H9 (cell line): ENCODE data around the gene SCAF1. TPM values are rescaled to one million over a fixed set of nuclear protein-coding genes. Genes with fewer than 3 reads are reported as not detected.
A peak's percentile ranks its signal among the peaks of the same experiment; 100 is the strongest.

Source experiments
- DNase-seq: peaks from one replicate; pipeline ENCODE4 v3.0.0-alpha.2; 2017
- H2AFZ ChIP-seq: one replicate; pipeline ENCODE4 v1.6.1; 2013; ENCODE audit warnings: mild to moderate bottlenecking, low read length, control low read depth, moderate library complexity
- H2AK5ac ChIP-seq: 2 replicates; pipeline ENCODE4 v1.6.1; 2013; ENCODE audit warnings: low read length, control low read depth, mixed read lengths; ENCODE audit not compliant: insufficient read length
- H2BK120ac ChIP-seq: one replicate; pipeline ENCODE4 v1.6.1; 2013; ENCODE audit warnings: low read depth, mild to moderate bottlenecking, low read length, control low read depth, inconsistent platforms; ENCODE audit not compliant: poor library complexity, severe bottlenecking
- H2BK12ac ChIP-seq: 2 replicates; pipeline ENCODE4 v1.6.1; 2013; ENCODE audit warnings: low read length, control low read depth, mixed read lengths, low read depth; ENCODE audit not compliant: insufficient read length
- H2BK15ac ChIP-seq: 2 replicates; pipeline ENCODE4 v1.6.1; 2013; ENCODE audit warnings: low read depth, low read length, control low read depth
- H2BK20ac ChIP-seq: one replicate; pipeline ENCODE4 v1.6.1; 2013; ENCODE audit warnings: low read depth, mild to moderate bottlenecking, low read length, control low read depth, inconsistent platforms; ENCODE audit not compliant: poor library complexity, severe bottlenecking
- H2BK5ac ChIP-seq: 2 replicates; pipeline ENCODE4 v1.6.1; 2013; ENCODE audit warnings: low read length, control low read depth, mixed read lengths; ENCODE audit not compliant: insufficient read length
- H3K14ac ChIP-seq: 2 replicates; pipeline ENCODE4 v1.6.1; 2013; ENCODE audit warnings: low read length, control low read depth; ENCODE audit not compliant: insufficient read depth
- H3K18ac ChIP-seq: 2 replicates; pipeline ENCODE4 v1.6.1; 2013; ENCODE audit warnings: low read depth, mild to moderate bottlenecking, mixed read lengths, low read length, control low read depth; ENCODE audit not compliant: insufficient read length
- H3K23ac ChIP-seq: 2 replicates; pipeline ENCODE4 v1.6.1; 2013; ENCODE audit warnings: low read length, control low read depth, mixed read lengths, low read depth; ENCODE audit not compliant: insufficient read length
- H3K23me2 ChIP-seq: 2 replicates; pipeline ENCODE4 v1.6.1; 2013; ENCODE audit warnings: low read depth, mild to moderate bottlenecking, mixed read lengths, low read length, control low read depth; ENCODE audit not compliant: insufficient read length, poor library complexity, severe bottlenecking
- H3K27ac ChIP-seq: 2 replicates; pipeline ENCODE4 v1.5.1; 2013; ENCODE audit warnings: low read length, control low read depth, mixed read lengths, low read depth; ENCODE audit not compliant: insufficient read length
- H3K27me3 ChIP-seq: 2 replicates; pipeline ENCODE4 v1.6.1; 2013; ENCODE audit warnings: low read length, control low read depth, inconsistent platforms; ENCODE audit not compliant: insufficient read depth
- H3K4ac ChIP-seq: 2 replicates; pipeline ENCODE4 v1.6.1; 2013; ENCODE audit warnings: low read depth, mild to moderate bottlenecking, control low read depth, inconsistent platforms, low read length, moderate library complexity
- H3K4me1 ChIP-seq: 2 replicates; pipeline ENCODE4 v1.6.1; 2013; ENCODE audit warnings: low read length, control low read depth, inconsistent platforms; ENCODE audit not compliant: insufficient read depth
- H3K4me2 ChIP-seq: 2 replicates; pipeline ENCODE4 v1.6.1; 2013; ENCODE audit warnings: low read length, control low read depth, mixed read lengths; ENCODE audit not compliant: insufficient read length, insufficient read depth
- H3K56ac ChIP-seq: 2 replicates; pipeline ENCODE4 v1.6.1; 2013; ENCODE audit warnings: low read depth, mild to moderate bottlenecking, mixed read lengths, low read length, control low read depth; ENCODE audit not compliant: insufficient read length
- H3K79me1 ChIP-seq: 2 replicates; pipeline ENCODE4 v1.6.1; 2013; ENCODE audit warnings: low read depth, mild to moderate bottlenecking, moderate library complexity, low read length, control low read depth, inconsistent platforms; ENCODE audit not compliant: insufficient read depth, poor library complexity, severe bottlenecking
- H3K79me2 ChIP-seq: 2 replicates; pipeline ENCODE4 v1.6.1; 2013; ENCODE audit warnings: low read length, control low read depth, inconsistent platforms; ENCODE audit not compliant: insufficient read depth
- H3K9ac ChIP-seq: 2 replicates; pipeline ENCODE4 v1.6.1; 2013; ENCODE audit warnings: low read length, control low read depth, mixed read lengths; ENCODE audit not compliant: insufficient read length; ENCODE audit errors: extremely low read depth
- H3K9me3 ChIP-seq: one replicate; pipeline ENCODE4 v1.6.1; 2013; ENCODE audit warnings: low read depth, low read length, inconsistent platforms; ENCODE audit not compliant: control insufficient read depth
- H3T11ph ChIP-seq: one replicate; pipeline ENCODE4 v1.6.1; 2013; ENCODE audit warnings: mild to moderate bottlenecking, low read length, control low read depth, inconsistent platforms
- H4K20me1 ChIP-seq: one replicate; pipeline ENCODE4 v1.6.1; 2013; ENCODE audit not compliant: control insufficient read depth, insufficient read length, insufficient read depth
- H4K5ac ChIP-seq: 2 replicates; pipeline ENCODE4 v1.6.1; 2013; ENCODE audit warnings: low read depth, mild to moderate bottlenecking, mixed read lengths, low read length, control low read depth; ENCODE audit not compliant: insufficient read length
- H4K8ac ChIP-seq: replicated peaks from 2 replicates; pipeline ENCODE4 v1.6.1; 2013; ENCODE audit warnings: low read length, control low read depth, mixed read lengths, low read depth; ENCODE audit not compliant: insufficient read length
- H4K91ac ChIP-seq: 2 replicates; pipeline ENCODE4 v1.6.1; 2013; ENCODE audit warnings: low read depth, mild to moderate bottlenecking, moderate library complexity, mixed read lengths, low read length, control low read depth; ENCODE audit not compliant: insufficient read length
- H3K27ac Mint-ChIP-seq, 3 experiments: 2 replicates in 2 of 3; 3 replicates in 1 of 3; pipeline ENCODE4 v1.8.0; 2020 to 2021; ENCODE audit warnings: mixed read lengths in 3 of 3, mild to moderate bottlenecking in 1 of 3, moderate library complexity in 1 of 3
- H3K27me3 Mint-ChIP-seq: 2 replicates; pipeline ENCODE4 v1.8.0; 2021; ENCODE audit warnings: low read depth, mild to moderate bottlenecking, moderate library complexity, mixed read lengths
- H3K36me3 Mint-ChIP-seq, 3 experiments: 2 replicates in 2 of 3; 3 replicates in 1 of 3; pipeline ENCODE4 v1.8.0; 2020 to 2021; ENCODE audit warnings: low read depth in 3 of 3, mixed read lengths in 3 of 3; ENCODE audit not compliant: insufficient read depth in 1 of 3
- H3K4me1 Mint-ChIP-seq, 2 experiments: 2 replicates each; pipeline ENCODE4 v1.8.0; 2020; ENCODE audit warnings: mixed read lengths in 2 of 2
- H3K4me3 Mint-ChIP-seq, 2 experiments: 2 replicates in 1 of 2; 3 replicates in 1 of 2; pipeline ENCODE4 v1.8.0; 2020 to 2021; ENCODE audit warnings: mild to moderate bottlenecking in 2 of 2, mixed read lengths in 2 of 2, moderate library complexity in 1 of 2
- H3K9me3 Mint-ChIP-seq, 2 experiments: 2 replicates in 1 of 2; 3 replicates in 1 of 2; pipeline ENCODE4 v1.8.0; 2020; ENCODE audit warnings: mild to moderate bottlenecking in 2 of 2, mixed read lengths in 2 of 2, moderate library complexity in 1 of 2
- CTCF ChIP-seq: fragments of 200-600 bp; sonication (generic); conservative IDR thresholded peaks from 3 replicates; pipeline ENCODE4 v1.8.0; 2021; ENCODE audit warnings: antibody characterized with exemption, mild to moderate bottlenecking
- WGBS: extraction: QIAGEN DNeasy Blood & Tissue Kit; methylation state at CpG from one replicate; pipeline ENCODE4 v1.1.7; 2013; ENCODE audit warnings: missing lambda C conversion rate, low lambda C conversion rate, mixed read lengths; ENCODE audit not compliant: insufficient read length; ENCODE audit errors: extremely low coverage; 5-methylcytosine and 5-hydroxymethylcytosine counted together
- total RNA-seq: library from RNA; stranded (reverse); gene quantifications from 2 replicates; pipeline ENCODE4 v1.2.1, GENCODE V29; 2021

SCAF1 gene
- total RNA-seq, 1 experiment from 2014 or later = 85.3 TPM

- H3K27me3 ChIP-seq = no peaks in the 10 kb centered on the region
- no CpG with 5 or more reads among the region's 19 CpGs for WGBS
- H3K9me3 ChIP-seq = no peaks in the 10 kb centered on the region
- H4K8ac ChIP-seq = no peak overlapping the region
- no peak overlapping the region for H2BK120ac ChIP-seq
- Mint-ChIP-seq H3K27ac (peak overlapping the region in 1 of 3 experiments; percentile 55; a peak in 1 of 7 replicates), H3K36me3 (peaks cover 9 to 25% (median 18%) of the 10 kb centered on the region in 3 experiments), H3K9me3 (no peaks in the 10 kb centered on the region), H3K4me3 (no peak overlapping the region), H3K27me3 (peaks cover 12% of the 10 kb centered on the region), H3K4me1 (peaks cover 21 to 24% of the 10 kb centered on the region in 2 experiments)
- TF ChIP-seq CTCF = no peak
- no peaks in the 10 kb centered on the region for H3K23me2 ChIP-seq
- H3K14ac ChIP-seq = no peak overlapping the region
- no peak overlapping the region for H3K4ac ChIP-seq
- peaks cover 2% of the 10 kb centered on the region for H4K20me1 ChIP-seq
- no peak overlapping the region for H3K56ac ChIP-seq
- no peak overlapping the region for H4K5ac ChIP-seq
- no peak overlapping the region for H2AK5ac ChIP-seq
- no peak overlapping the region for H2BK20ac ChIP-seq
- no peak overlapping the region for H3K18ac ChIP-seq
- no peak overlapping the region for H2BK12ac ChIP-seq
- no peak overlapping the region for H3K9ac ChIP-seq
- H2BK15ac ChIP-seq = no peak overlapping the region
- no peak overlapping the region for H3K27ac ChIP-seq
- H3K79me2 ChIP-seq = no peaks in the 10 kb centered on the region
- no peak overlapping the region for H3K4me2 ChIP-seq
- no peaks in the 10 kb centered on the region for H3K79me1 ChIP-seq
- H4K91ac ChIP-seq = no peak overlapping the region
- H3K23ac ChIP-seq = no peak overlapping the region
- no peak overlapping the region for H3T11ph ChIP-seq
- H2BK5ac ChIP-seq = no peak overlapping the region
- no peak for DNase-seq
- no peaks in the 10 kb centered on the region for H3K4me1 ChIP-seq
- no peak overlapping the region for H2AFZ ChIP-seq
These were observed 10.3 kb upstream of the SCAF1 start for GRCh38 chr19:49631610-49632192.
